Effector CD8-positive, alpha-beta T cell (primary cell): ENCODE results near the gene CRYAA.
"Not testable (repeated sequence)": the region's sequence is repeated elsewhere in the genome, so short reads cannot be mapped to it uniquely, and the experiment has no call there.

Experiments
- DNase-seq: peaks from one replicate; lab custom pipeline; 2025; lab: John Stamatoyannopoulos, UW

CRYAA gene

GRCh38 chr21:43177043-43177906 is 8.5 kb downstream of the CRYAA start:
- DNase-seq, result not testable (repeated sequence)

- not testable (repeated sequence) for DNase-seq
Measured at GRCh38 chr21:43178175-43178826, 9.5 kb downstream of the CRYAA start.

GRCh38 chr21:43181033-43181432 is 12.2 kb downstream of the CRYAA start:
- DNase-seq, result not testable (repeated sequence)

- DNase-seq, result not testable (repeated sequence)
Measured at GRCh38 chr21:43187268-43187667, 18.5 kb downstream of the CRYAA start.

- no peak for DNase-seq
Measured at GRCh38 chr21:43187715-43188114, 18.9 kb downstream of the CRYAA start.

- DNase-seq, result no peak
Measured at GRCh38 chr21:43188181-43188580, 19.4 kb downstream of the CRYAA start.

GRCh38 chr21:43188592-43189210 is 19.9 kb downstream of the CRYAA start:
- DNase-seq, result no peak

GRCh38 chr21:43189936-43190335 is 21.1 kb downstream of the CRYAA start:
- DNase-seq, result no peak

GRCh38 chr21:43190544-43190943 is 21.7 kb downstream of the CRYAA start:
- DNase-seq, result no peak

- no peak for DNase-seq
Measured at GRCh38 chr21:43190951-43191350, 22.1 kb downstream of the CRYAA start.

GRCh38 chr21:43191521-43191920 is 22.7 kb downstream of the CRYAA start:
- DNase-seq, result no peak

GRCh38 chr21:43191971-43192370 is 23.2 kb downstream of the CRYAA start:
- no peak for DNase-seq

- DNase-seq, result no peak
Measured at GRCh38 chr21:43192501-43193081, 23.8 kb downstream of the CRYAA start.

- no peak for DNase-seq
Measured at GRCh38 chr21:43193088-43193650, 24.4 kb downstream of the CRYAA start.

- DNase-seq, result no peak
Measured at GRCh38 chr21:43193651-43194302, 25.0 kb downstream of the CRYAA start.

- no peak for DNase-seq
Measured at GRCh38 chr21:43194303-43195120, 25.7 kb downstream of the CRYAA start.

- no peak for DNase-seq
Measured at GRCh38 chr21:43195121-43196021, 26.6 kb downstream of the CRYAA start.

- no peak for DNase-seq
Measured at GRCh38 chr21:43196826-43197225, 28.0 kb downstream of the CRYAA start.

GRCh38 chr21:43198376-43198775 is 29.6 kb downstream of the CRYAA start:
- no peak for DNase-seq

- no peak for DNase-seq
Measured at GRCh38 chr21:43201491-43201890, 32.7 kb downstream of the CRYAA start.
